Measurements from ENCODE around the gene PDE6A. TPM values are rescaled to one million over a fixed set of nuclear protein-coding genes. Genes with fewer than 3 reads are reported as not detected.

PDE6A gene
- total and polyA plus RNA-seq, 9 donors = 0.05 to 0.68 (median 0.15) TPM

- no peaks in the 10 kb centered on the region for H3K27me3 ChIP-seq
- H3K27ac ChIP-seq = no peak overlapping the region
- peaks cover 6% of the 10 kb centered on the region for H3K4me1 ChIP-seq (ENCODE audit: insufficient read depth)
- H3K9me3 ChIP-seq = no peaks in the 10 kb centered on the region
- DNase-seq = no peak
- intact Hi-C loops (cut with DNase I) = no loop called here
- H3K4me3 ChIP-seq = no peak overlapping the region
- 69 to 85% (median 84%) methylated on average over 7 of the region's 7 CpGs for WGBS, 3 donors
- TF ChIP-seq CTCF (IDR thresholded peaks at IDR 0.05) = no peak
- TF ChIP-seq POLR2A (IDR thresholded peaks at IDR 0.05) = no peak
- TF ChIP-seq EP300 (IDR thresholded peaks at IDR 0.05) = no peak
- H3K36me3 ChIP-seq = no peaks in the 10 kb centered on the region
Measured at GRCh38 chr5:149913436-149914419, 30.9 kb downstream of the PDE6A start.

- WGBS, 3 donors = 59 to 74% (median 71%) methylated on average over 3 of the region's 3 CpGs
- H3K9me3 ChIP-seq = no peaks in the 10 kb centered on the region
Measured at GRCh38 chr5:149912226-149912871, 32.2 kb downstream of the PDE6A start.

GRCh38 chr5:149911031-149911430 lies 33.6 kb downstream of the PDE6A start:
- Histone ChIP-seq H3K27me3 (no peaks in the 10 kb centered on the region), H3K36me3 (no peaks in the 10 kb centered on the region), H3K27ac (no peak overlapping the region), H3K9me3 (no peaks in the 10 kb centered on the region), H3K4me3 (no peak overlapping the region), H3K4me1 (ENCODE audit: insufficient read depth) (peaks cover 3% of the 10 kb centered on the region)
- WGBS, 3 donors = 85 to 96% (median 93%) methylated on average over 1 of the region's 1 CpG
- no peak for TF ChIP-seq CTCF (IDR thresholded peaks at IDR 0.05)
- no peak for TF ChIP-seq POLR2A (IDR thresholded peaks at IDR 0.05)
- TF ChIP-seq EP300 (IDR thresholded peaks at IDR 0.05) = no peak
- DNase-seq = no peak
- intact Hi-C loops (cut with DNase I) = no loop called here

More at GRCh38 chr5:149912226-149912871, 32.2 kb downstream of the PDE6A start:
- H3K36me3 ChIP-seq = no peaks in the 10 kb centered on the region
- H3K4me1 ChIP-seq (ENCODE audit: insufficient read depth) = peaks cover 4% of the 10 kb centered on the region
- TF ChIP-seq POLR2A (IDR thresholded peaks at IDR 0.05) (no peak), CTCF (IDR thresholded peaks at IDR 0.05) (no peak), EP300 (IDR thresholded peaks at IDR 0.05) (no peak)
- no peak overlapping the region for H3K27ac ChIP-seq
- H3K27me3 ChIP-seq = no peaks in the 10 kb centered on the region
- no peak for DNase-seq
- no peak overlapping the region for H3K4me3 ChIP-seq
- intact Hi-C loops (cut with DNase I) = no loop called here

- intact Hi-C loops (cut with DNase I) = no loop called here
Measured at GRCh38 chr5:149907828-149908227, 36.8 kb downstream of the PDE6A start.

More at GRCh38 chr5:149907828-149908227, 36.8 kb downstream of the PDE6A start:
- no peak for DNase-seq
- TF ChIP-seq POLR2A (IDR thresholded peaks at IDR 0.05) = no peak
- no peak for TF ChIP-seq CTCF (IDR thresholded peaks at IDR 0.05)
- no peak for TF ChIP-seq EP300 (IDR thresholded peaks at IDR 0.05)
- no peaks in the 10 kb centered on the region for H3K36me3 ChIP-seq
- no peaks in the 10 kb centered on the region for H3K9me3 ChIP-seq
- no peak overlapping the region for H3K4me3 ChIP-seq
- H3K4me1 ChIP-seq (ENCODE audit: insufficient read depth) = peaks cover 3% of the 10 kb centered on the region
- WGBS, 3 donors = 83 to 85% (median 83%) methylated on average over 3 of the region's 3 CpGs
- H3K27ac ChIP-seq = no peak overlapping the region
- no peaks in the 10 kb centered on the region for H3K27me3 ChIP-seq

Data from ovary (tissue), 9 donors.